LNCaP clone FGC (cell line): Measurements from ENCODE around the gene NEB.
"Not testable (repeated sequence)": the region's sequence is repeated elsewhere in the genome, so short reads cannot be mapped to it uniquely, and the experiment has no call there.

ENCODE experiments used
- DNase-seq: peaks from one replicate; pipeline ENCODE4 v3.0.0-alpha.2; 2011; ENCODE audit warnings: low read depth
- H3K4me3 ChIP-seq: 2 replicates; pipeline ENCODE4 v1.5.1; 2011; ENCODE audit warnings: mild to moderate bottlenecking, low read depth, low read length, control low read depth
- TF ChIP-seq, protein P1 (sequence below): IDR thresholded peaks from 2 replicates; pipeline ENCODE4 v1.5.1; 2012; ENCODE audit warnings: mild to moderate bottlenecking; ENCODE audit not compliant: control insufficient read depth, insufficient read depth; ENCODE audit errors: extremely low read depth

NEB gene

DNA sequence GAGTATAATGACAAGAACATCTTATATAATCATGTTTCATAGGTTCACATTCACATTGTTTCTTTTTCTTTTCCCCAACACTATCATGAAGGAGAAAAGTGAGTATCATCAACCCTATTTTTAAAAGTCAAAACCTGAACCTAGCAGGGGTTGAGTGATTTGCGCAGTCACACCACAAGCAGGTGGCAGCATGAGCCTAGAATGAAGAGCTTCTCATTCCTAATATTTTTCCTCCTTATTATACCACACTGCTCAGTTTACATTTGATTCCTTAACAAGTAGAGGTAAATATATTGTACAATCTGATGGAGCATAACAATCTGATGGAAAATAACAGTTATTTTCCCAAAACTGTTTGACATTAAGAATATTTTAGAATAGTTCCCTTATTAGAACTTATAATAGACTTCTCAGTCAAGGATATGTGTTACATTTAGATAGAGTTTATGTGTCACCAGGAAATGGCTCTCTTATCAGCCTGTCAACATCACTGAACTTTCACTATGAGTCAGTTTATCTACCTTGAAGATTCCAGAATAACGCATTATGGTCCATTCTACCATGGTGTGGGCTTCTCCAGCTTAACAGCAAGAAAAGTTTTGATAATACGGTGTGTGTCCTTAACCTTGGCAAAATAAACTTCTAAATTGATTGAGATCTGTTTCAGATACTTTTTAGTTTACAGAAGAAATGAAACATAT lies 119.5 kb downstream of the NEB start:
- no peak overlapping the region for H3K4me3 ChIP-seq
- TF ChIP-seq, protein P1, sequence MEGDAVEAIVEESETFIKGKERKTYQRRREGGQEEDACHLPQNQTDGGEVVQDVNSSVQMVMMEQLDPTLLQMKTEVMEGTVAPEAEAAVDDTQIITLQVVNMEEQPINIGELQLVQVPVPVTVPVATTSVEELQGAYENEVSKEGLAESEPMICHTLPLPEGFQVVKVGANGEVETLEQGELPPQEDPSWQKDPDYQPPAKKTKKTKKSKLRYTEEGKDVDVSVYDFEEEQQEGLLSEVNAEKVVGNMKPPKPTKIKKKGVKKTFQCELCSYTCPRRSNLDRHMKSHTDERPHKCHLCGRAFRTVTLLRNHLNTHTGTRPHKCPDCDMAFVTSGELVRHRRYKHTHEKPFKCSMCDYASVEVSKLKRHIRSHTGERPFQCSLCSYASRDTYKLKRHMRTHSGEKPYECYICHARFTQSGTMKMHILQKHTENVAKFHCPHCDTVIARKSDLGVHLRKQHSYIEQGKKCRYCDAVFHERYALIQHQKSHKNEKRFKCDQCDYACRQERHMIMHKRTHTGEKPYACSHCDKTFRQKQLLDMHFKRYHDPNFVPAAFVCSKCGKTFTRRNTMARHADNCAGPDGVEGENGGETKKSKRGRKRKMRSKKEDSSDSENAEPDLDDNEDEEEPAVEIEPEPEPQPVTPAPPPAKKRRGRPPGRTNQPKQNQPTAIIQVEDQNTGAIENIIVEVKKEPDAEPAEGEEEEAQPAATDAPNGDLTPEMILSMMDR, result peak; percentile 18; the same call in 1 of the 2 replicates
- no peak for DNase-seq

DNA sequence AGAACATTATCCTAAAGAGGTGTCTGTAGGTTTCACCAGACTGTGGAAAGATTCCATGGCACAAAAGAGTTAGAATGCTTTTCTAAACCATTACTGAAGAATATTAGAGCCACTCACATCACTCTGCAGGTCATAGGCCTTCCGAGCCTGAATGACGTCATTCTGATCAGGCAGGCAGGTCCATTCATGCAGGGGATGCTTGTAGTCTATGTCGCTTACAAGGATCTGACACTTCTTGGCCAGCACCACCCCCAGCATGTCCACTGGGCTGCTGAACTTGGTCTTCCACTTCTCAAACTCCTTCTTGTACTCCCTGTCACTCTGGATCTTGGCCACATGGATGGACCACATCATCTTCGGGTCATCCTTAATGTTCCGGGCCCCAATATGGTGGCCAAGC lies 120.1 kb downstream of the NEB start:
- DNase-seq, result no peak
- no peak overlapping the region for H3K4me3 ChIP-seq

DNA sequence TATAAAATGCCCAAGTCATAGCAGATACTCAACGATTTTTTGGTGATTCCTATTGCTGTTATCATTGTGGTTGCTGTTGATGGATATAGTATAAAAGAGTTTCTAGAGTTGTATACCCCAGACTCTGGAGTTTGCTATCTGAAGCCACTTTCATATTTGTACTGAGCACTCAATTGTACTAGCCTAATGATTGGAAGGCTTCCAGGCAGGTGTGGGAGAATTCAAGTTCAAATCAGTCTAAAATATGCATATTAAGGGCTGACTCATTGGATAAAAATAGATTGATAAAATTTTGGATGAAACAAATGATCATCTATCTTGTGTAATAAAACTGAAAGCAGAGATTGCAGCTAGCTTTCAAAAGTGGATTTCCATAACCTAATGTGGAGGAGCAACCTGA lies 122.9 kb downstream of the NEB start:
- DNase-seq, result no peak
- TF ChIP-seq, protein P1, result no peak
- H3K4me3 ChIP-seq, result no peak overlapping the region

More for the DNA sequence above, 120.1 kb downstream of the NEB start:
- TF ChIP-seq, protein P1, result no peak

DNA sequence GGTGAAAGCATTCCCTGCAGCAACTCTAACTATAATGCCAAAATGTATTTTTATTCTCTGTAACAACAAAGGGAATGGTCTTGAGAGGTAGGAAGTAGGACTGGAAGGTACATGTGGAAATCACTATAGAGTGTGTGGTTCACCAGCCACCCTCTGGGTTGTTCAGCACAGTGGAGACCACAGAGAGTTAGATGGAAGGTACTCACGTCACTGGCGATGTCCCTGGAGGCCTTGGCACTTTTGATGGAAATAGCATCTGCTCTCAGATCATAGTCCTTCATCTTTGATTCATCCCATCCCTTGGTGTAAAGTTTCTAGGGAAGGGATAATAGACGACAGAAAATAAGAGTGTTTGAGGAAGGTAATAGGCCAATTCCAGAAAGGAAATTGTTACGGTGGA lies 124.0 kb downstream of the NEB start:
- DNase-seq, result no peak
- TF ChIP-seq, protein P1, result no peak
- H3K4me3 ChIP-seq, result no peak overlapping the region

DNA sequence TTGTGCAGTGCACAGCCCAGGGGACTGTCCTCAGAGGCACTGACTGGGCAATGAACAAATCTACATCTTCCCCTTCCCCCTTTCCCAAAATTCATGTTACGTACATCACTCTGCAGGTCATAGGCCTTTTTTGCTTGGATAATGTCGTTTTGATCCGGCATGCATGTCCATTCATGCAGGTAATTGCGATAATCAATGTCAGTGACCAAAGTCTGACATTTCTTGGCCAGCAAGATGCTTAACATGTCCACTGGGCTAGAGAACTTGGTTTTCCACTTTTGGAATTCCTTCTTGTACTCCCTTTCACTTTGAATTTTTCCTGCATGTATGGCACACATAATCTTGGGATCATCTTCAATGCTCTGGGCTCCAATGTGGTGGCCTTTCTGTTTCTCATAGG lies 124.6 kb downstream of the NEB start:
- H3K4me3 ChIP-seq, result no peak overlapping the region
- TF ChIP-seq, protein P1, result no peak

DNA sequence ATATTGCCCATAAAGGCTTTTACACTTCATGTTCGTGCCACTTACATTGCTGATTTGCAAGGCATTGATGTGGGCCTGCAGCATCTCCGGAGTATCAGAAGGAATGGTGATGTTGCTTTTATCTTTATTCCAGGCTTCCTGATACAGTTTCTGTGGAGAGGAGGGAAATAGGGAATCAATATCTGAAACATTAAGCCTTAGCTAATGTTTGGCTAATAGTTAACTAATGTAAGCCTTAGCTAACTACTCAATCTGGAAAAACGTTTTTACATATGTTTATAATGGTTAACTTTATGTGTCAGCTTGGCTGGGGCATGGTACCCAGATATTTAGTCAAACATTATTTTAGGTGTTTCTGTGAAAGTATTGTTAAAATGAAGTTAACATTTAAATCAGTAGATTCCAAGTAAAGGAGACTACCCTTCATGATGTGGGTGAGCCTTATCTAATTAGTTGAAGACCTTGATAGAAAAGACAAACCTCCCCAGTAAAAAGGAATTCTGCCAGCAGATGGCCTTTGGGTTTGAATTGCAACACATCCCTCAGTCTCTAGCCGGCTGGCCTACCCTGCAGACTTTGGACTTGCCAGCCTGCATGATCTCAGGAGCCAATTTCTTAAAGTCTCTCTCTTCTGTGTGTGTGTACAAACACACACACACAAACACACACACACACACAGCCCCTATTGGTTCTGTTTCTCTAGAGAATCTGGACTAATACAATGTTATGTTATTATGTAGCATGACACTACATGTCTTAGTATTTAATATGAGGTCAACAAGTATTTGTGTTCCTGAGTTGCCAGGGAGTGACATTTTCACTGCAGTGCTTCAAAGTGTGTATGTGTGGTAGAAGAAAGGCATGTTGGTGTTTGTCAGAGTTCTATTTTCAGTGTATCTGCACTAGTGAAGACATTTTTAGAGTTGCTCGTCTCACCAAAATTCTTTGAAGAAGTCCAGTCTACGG lies 126.5 kb downstream of the NEB start:
- H3K4me3 ChIP-seq, DNase-seq: not testable (repeated sequence)

More for the DNA sequence above, 124.6 kb downstream of the NEB start:
- no peak for DNase-seq

DNA sequence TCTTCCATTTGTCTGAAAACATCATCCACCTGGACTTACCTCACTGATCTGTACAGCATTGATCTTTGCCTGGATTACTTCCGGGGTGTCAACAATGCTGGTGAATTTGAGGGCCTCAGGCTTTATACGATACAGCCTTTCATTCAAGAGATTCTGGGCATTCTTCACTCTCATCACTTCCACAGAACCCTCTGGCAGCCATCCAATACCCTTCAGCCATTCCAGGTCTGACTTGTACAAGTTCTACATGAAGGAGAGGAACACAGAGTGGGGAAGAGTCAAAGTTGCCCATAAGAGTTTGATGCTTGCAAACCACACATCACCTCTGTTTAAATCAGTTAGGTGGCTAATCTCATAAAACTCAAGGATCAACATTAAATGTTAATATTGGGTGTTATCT lies 130.7 kb downstream of the NEB start:
- not testable (repeated sequence) for DNase-seq, H3K4me3 ChIP-seq

DNA sequence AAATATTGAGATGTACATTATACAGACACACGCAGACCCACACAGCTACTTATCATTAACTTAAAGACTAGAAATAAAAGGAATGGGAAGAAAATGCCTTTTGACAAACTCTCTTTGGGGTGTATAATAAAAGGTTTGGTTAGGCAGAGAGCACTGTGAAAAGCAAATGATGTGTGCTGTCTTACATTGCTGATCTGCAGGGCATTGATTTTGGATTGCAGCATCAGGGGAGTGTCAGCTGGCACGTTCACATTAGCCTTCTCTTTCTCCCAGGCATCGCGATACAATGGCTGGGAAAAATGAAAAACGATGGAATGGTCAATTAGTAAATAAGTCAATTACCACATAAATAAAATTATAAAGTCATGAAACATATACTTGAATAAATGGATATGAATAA lies 131.9 kb downstream of the NEB start:
- not testable (repeated sequence) for DNase-seq, H3K4me3 ChIP-seq

DNA sequence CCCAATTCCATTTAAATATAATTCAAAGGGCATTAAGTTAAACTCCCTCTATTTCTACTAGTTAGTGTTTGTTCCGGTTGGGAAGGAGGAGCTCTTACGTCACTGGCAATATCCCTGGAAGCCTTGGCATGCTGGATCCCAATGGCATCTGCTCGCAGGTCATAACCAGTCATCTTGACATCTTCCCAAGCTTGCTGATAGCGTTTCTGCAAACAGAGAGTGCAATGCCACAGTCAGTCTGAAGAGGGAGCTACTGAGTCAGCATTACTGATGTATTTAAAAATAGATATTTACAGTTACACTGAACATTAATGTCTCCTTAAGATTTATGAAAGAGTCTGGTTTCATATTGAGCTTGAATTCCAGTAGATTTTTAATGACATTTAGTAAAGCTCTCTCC lies 132.5 kb downstream of the NEB start:
- H3K4me3 ChIP-seq, DNase-seq: not testable (repeated sequence)

DNA sequence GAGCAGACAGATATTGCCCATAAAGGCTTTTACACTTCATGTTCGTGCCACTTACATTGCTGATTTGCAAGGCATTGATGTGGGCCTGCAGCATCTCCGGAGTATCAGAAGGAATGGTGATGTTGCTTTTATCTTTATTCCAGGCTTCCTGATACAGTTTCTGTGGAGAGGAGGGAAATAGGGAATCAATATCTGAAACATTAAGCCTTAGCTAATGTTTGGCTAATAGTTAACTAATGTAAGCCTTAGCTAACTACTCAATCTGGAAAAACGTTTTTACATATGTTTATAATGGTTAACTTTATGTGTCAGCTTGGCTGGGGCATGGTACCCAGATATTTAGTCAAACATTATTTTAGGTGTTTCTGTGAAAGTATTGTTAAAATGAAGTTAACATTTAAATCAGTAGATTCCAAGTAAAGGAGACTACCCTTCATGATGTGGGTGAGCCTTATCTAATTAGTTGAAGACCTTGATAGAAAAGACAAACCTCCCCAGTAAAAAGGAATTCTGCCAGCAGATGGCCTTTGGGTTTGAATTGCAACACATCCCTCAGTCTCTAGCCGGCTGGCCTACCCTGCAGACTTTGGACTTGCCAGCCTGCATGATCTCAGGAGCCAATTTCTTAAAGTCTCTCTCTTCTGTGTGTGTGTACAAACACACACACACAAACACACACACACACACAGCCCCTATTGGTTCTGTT lies 137.2 kb downstream of the NEB start:
- not testable (repeated sequence) for H3K4me3 ChIP-seq, DNase-seq

DNA sequence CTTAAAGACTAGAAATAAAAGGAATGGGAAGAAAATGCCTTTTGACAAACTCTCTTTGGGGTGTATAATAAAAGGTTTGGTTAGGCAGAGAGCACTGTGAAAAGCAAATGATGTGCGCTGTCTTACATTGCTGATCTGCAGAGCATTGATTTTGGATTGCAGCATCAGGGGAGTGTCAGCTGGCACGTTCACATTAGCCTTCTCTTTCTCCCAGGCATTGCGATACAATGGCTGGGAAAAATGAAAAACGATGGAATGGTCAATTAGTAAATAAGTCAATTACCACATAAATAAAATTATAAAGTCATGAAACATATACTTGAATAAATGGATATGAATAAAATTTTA lies 142.4 kb downstream of the NEB start:
- not testable (repeated sequence) for DNase-seq

More for the DNA sequence above, 142.4 kb downstream of the NEB start:
- not testable (repeated sequence) for H3K4me3 ChIP-seq
